DND-41 (cell line): ENCODE results near the gene TMEFF2.

Experiments
- ATAC-seq: fragments of 200-7000 bp; cut with Tn5 transposase; 3 replicates; pipeline ENCODE4 v1.9.1; 2021; ENCODE audit warnings: low read depth; ENCODE audit not compliant: insufficient read depth
- DNase-seq: peaks from one replicate; pipeline ENCODE4 v3.0.0-alpha.2; 2020
- H2AFZ ChIP-seq: 2 replicates; pipeline ENCODE4 v1.6.0; 2012; ENCODE audit warnings: low read depth, low read length
- H3K27ac ChIP-seq: 2 replicates; pipeline ENCODE4 v1.5.1; 2012; ENCODE audit warnings: low read length, inconsistent platforms
- H3K27me3 ChIP-seq: fragments of 200-600 bp; sonication (generic); 2 replicates; pipeline ENCODE4 v1.6.0; 2012; ENCODE audit warnings: low read length, mild to moderate bottlenecking, inconsistent platforms; ENCODE audit not compliant: insufficient read depth, poor library complexity
- H3K36me3 ChIP-seq: 2 replicates; pipeline ENCODE4 v1.5.1; 2012; ENCODE audit warnings: low read length, inconsistent platforms; ENCODE audit not compliant: insufficient read depth
- H3K4me1 ChIP-seq: 2 replicates; pipeline ENCODE4 v1.5.1; 2012; ENCODE audit warnings: mild to moderate bottlenecking, low read length; ENCODE audit not compliant: insufficient read depth
- H3K4me2 ChIP-seq: 2 replicates; pipeline ENCODE4 v1.6.0; 2012; ENCODE audit warnings: mild to moderate bottlenecking, moderate library complexity, low read length, inconsistent platforms; ENCODE audit not compliant: insufficient read depth
- H3K4me3 ChIP-seq, 2 experiments: fragments of 200-600 bp in 1 of 2; shearing (Covaris generic) in 1 of 2; 2 replicates each; pipeline ENCODE4 v1.5.1; 2012 to 2016; ENCODE audit warnings: inconsistent platforms in 2 of 2, low read length in 2 of 2, mild to moderate bottlenecking in 2 of 2, low read depth in 1 of 2, moderate library complexity in 1 of 2
- H3K79me2 ChIP-seq: 2 replicates; pipeline ENCODE4 v1.6.0; 2012; ENCODE audit warnings: low read length, inconsistent platforms; ENCODE audit not compliant: insufficient read depth
- H3K9ac ChIP-seq: 2 replicates; pipeline ENCODE4 v1.6.0; 2012; ENCODE audit warnings: low read depth, mild to moderate bottlenecking, inconsistent platforms, low read length, moderate library complexity
- H3K9me3 ChIP-seq: 2 replicates; pipeline ENCODE4 v1.5.1; 2012; ENCODE audit warnings: low read length, moderate library complexity, mild to moderate bottlenecking, inconsistent platforms; ENCODE audit not compliant: insufficient read depth, severe bottlenecking
- H4K20me1 ChIP-seq: 2 replicates; pipeline ENCODE4 v1.6.0; 2012; ENCODE audit warnings: low read length; ENCODE audit not compliant: insufficient read depth
- CTCF ChIP-seq: IDR thresholded peaks from 2 replicates; pipeline ENCODE4 v1.5.1; 2012; ENCODE audit warnings: borderline replicate concordance, low read length, moderate library complexity, mild to moderate bottlenecking; ENCODE audit not compliant: poor library complexity, severe bottlenecking; ENCODE audit errors: extremely low read depth
- EZH2 ChIP-seq: IDR thresholded peaks from 3 replicates; pipeline ENCODE4 v1.6.1; 2012; ENCODE audit warnings: borderline replicate concordance, low read depth, mild to moderate bottlenecking, moderate library complexity, low read length, inconsistent platforms; ENCODE audit not compliant: severe bottlenecking

The TMEFF2 gene

GRCh38 chr2:192017844-192018243 is 176.9 kb downstream of the TMEFF2 start:
- no peaks in the 10 kb centered on the region for H3K9me3 ChIP-seq
- H3K4me3 ChIP-seq: no peak overlapping the region
- DNase-seq (no peak), ATAC-seq (no peak)
- H3K27me3 ChIP-seq: peaks cover 9% of the 10 kb centered on the region
- H3K4me2 ChIP-seq: no peak overlapping the region
- no peak for TF ChIP-seq CTCF
- TF ChIP-seq EZH2: no peak
- H3K9ac ChIP-seq: no peak overlapping the region
- H3K36me3 ChIP-seq: no peaks in the 10 kb centered on the region
- no peak overlapping the region for H2AFZ ChIP-seq
- no peaks in the 10 kb centered on the region for H3K79me2 ChIP-seq
- no peaks in the 10 kb centered on the region for H4K20me1 ChIP-seq
- H3K27ac ChIP-seq: no peak overlapping the region
- no peaks in the 10 kb centered on the region for H3K4me1 ChIP-seq

- no peak for DNase-seq
- H3K4me2 ChIP-seq: no peak overlapping the region
- TF ChIP-seq CTCF (no peak), EZH2 (no peak)
- H3K36me3 ChIP-seq: no peaks in the 10 kb centered on the region
- no peak overlapping the region for H3K9ac ChIP-seq
- no peak overlapping the region for H3K27ac ChIP-seq
- no peak overlapping the region for H2AFZ ChIP-seq
- no peaks in the 10 kb centered on the region for H3K79me2 ChIP-seq
- no peak overlapping the region for H3K4me3 ChIP-seq
- H3K4me1 ChIP-seq: no peaks in the 10 kb centered on the region
- ATAC-seq: no peak
- peaks cover 10% of the 10 kb centered on the region for H3K27me3 ChIP-seq
- H3K9me3 ChIP-seq: no peaks in the 10 kb centered on the region
- no peaks in the 10 kb centered on the region for H4K20me1 ChIP-seq
Measured at GRCh38 chr2:192016265-192016664, 178.5 kb downstream of the TMEFF2 start.

DNA sequence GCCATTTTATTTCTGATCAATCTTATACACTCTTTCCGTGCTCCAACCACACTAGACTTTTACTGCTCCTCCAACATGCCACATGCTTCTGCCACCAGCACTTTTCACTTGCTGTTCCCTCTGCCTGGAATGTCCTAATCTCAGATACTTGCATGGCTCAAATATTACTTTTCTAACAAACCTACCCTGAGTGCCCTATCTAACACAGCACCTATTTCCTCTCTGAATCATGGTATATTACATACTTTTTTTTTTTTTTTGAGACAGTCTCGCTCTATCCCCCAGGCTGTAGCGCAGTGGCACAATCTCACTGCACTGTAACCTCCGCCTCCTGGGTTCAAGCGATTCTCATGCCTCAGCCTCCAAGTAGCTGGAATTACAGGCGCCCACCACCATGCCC is 181.5 kb downstream of the TMEFF2 start:
- no peak for TF ChIP-seq CTCF
- TF ChIP-seq EZH2: no peak
- no peak for ATAC-seq
- Histone ChIP-seq H2AFZ (no peak overlapping the region), H3K27ac (no peak overlapping the region), H3K27me3 (peaks cover 29% of the 10 kb centered on the region), H3K4me2 (no peak overlapping the region), H3K4me1 (no peaks in the 10 kb centered on the region), H3K79me2 (no peaks in the 10 kb centered on the region), H3K4me3 (no peak overlapping the region), H3K9ac (no peak overlapping the region), H3K36me3 (no peaks in the 10 kb centered on the region), H4K20me1 (no peaks in the 10 kb centered on the region), H3K9me3 (no peaks in the 10 kb centered on the region)
- no peak for DNase-seq

DNA sequence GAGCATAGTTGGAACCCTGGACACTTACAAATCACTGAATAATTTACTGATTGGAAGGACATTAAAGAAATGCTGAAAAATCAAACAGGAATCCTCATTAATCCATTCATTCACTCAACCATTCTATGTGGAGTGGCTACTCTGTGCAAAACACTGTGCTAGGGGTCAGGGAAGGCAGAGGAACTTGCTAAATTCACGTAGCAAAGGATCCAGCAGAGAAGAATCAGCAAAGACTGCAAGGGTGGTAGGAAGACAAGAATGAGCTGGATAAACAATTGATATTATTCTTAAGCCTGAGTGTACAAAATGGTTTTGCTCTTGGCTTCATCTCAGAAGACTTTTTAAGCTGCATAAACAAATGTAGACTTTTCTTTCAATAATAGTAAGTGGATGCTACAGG is 183.5 kb downstream of the TMEFF2 start:
- no peaks in the 10 kb centered on the region for H3K4me1 ChIP-seq
- H3K27me3 ChIP-seq: peaks cover 29% of the 10 kb centered on the region
- TF ChIP-seq EZH2 (no peak), CTCF (no peak)
- no peak overlapping the region for H3K4me3 ChIP-seq
- H3K27ac ChIP-seq: no peak overlapping the region
- H4K20me1 ChIP-seq: no peaks in the 10 kb centered on the region
- ATAC-seq (no peak), DNase-seq (no peak)
- H3K4me2 ChIP-seq: no peak overlapping the region
- no peaks in the 10 kb centered on the region for H3K9me3 ChIP-seq
- H3K36me3 ChIP-seq: no peaks in the 10 kb centered on the region
- H3K79me2 ChIP-seq: no peaks in the 10 kb centered on the region
- no peak overlapping the region for H2AFZ ChIP-seq
- no peak overlapping the region for H3K9ac ChIP-seq
